GM19193 (cell line): ENCODE measurements around the gene RAB24.

ENCODE experiments used
- POLR2A ChIP-seq: IDR thresholded peaks from 4 replicates; pipeline ENCODE4 v1.6.1; 2011; ENCODE audit not compliant: insufficient read depth, insufficient read length; ENCODE audit errors: extremely low read depth

RAB24 gene

GRCh38 chr5:177303121-177303924 is at the start of gene RAB24, which contains the start of gene PRELID1:
Gene RAB24 (minus strand): TSS chr5:177303719. CDS start chr5:177303288, 431 bp downstream.
Gene PRELID1 (plus strand): TSS chr5:177303799. CDS start chr5:177303986, 187 bp downstream.
- TF ChIP-seq POLR2A, result peak; percentile 76

- TF ChIP-seq POLR2A, result no peak
These were observed 49.6 kb upstream of the RAB24 start for GRCh38 chr5:177353093-177353492.

GRCh38 chr5:177351392-177352329 is 48.1 kb upstream of the RAB24 start, which contains the start of gene LMAN2:
Gene LMAN2 (minus strand): TSS chr5:177351668. CDS start chr5:177351647, 21 bp downstream.
- TF ChIP-seq POLR2A, result peak; percentile 92

GRCh38 chr5:177350776-177351391 is 47.4 kb upstream of the RAB24 start:
- TF ChIP-seq POLR2A, result no peak

GRCh38 chr5:177349762-177350161 is 46.2 kb upstream of the RAB24 start:
- no peak for TF ChIP-seq POLR2A

- TF ChIP-seq POLR2A, result no peak
These were observed 45.8 kb upstream of the RAB24 start for GRCh38 chr5:177349362-177349647.

GRCh38 chr5:177347699-177348098 is 44.2 kb upstream of the RAB24 start:
- no peak for TF ChIP-seq POLR2A

- no peak for TF ChIP-seq POLR2A
These were observed 43.3 kb upstream of the RAB24 start for GRCh38 chr5:177346820-177347219.

- TF ChIP-seq POLR2A, result no peak
These were observed 41.4 kb upstream of the RAB24 start for GRCh38 chr5:177344891-177345290.

GRCh38 chr5:177343777-177344176 is 40.3 kb upstream of the RAB24 start:
- TF ChIP-seq POLR2A, result no peak

GRCh38 chr5:177339107-177339638 is 35.7 kb upstream of the RAB24 start:
- TF ChIP-seq POLR2A, result no peak

GRCh38 chr5:177338251-177339106 is 35.0 kb upstream of the RAB24 start:
- no peak for TF ChIP-seq POLR2A

- no peak for TF ChIP-seq POLR2A
These were observed 33.3 kb upstream of the RAB24 start for GRCh38 chr5:177336603-177337494.
